ENCODE results near the gene DACT2. TPM values are rescaled to one million over a fixed set of nuclear protein-coding genes. Genes with fewer than 3 reads are reported as not detected.

The DACT2 gene
- total RNA-seq, 1 experiment from 2014 or later: not detected

DNA sequence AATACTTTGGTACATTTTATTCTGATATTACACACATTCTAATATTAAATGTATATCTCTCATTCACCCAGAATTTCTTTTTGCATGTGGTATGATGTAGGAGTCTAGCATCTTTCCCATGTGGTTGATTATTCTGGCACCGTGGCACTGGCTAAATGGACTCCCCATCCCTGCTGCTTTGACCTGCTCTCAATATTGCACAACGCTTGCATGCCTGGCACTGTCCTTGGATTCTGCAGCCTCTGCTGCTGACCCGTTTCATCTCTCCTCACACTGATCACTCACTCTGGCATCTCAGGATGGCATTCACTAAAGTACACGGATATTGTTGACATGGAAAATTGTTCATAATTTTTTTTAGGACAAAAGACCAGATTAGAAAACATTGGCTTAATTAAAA lies 11.5 kb upstream of the DACT2 start:
- ChIA-PET CTCF (no interaction called here), RAD21 (ENCODE audit: low non-redundant PET in 1 of 2, low total read pairs in 2 of 2, uncharacterized antibody in 2 of 2, unreplicated experiment in 2 of 2) (no interaction called here), POLR2A (no interaction called here)
- Histone ChIP-seq H3K9me2 (ENCODE audit: insufficient read depth) (no peaks in the 10 kb centered on the region), H3K27me3 (ENCODE audit: insufficient read depth, low read length) (peaks cover 9% of the 10 kb centered on the region; the same call in 1 of the 2 replicates), H4K20me1 (ENCODE audit: insufficient read depth) (no peaks in the 10 kb centered on the region), H3K9me3 (ENCODE audit: control insufficient read depth in 1 of 2, insufficient read depth in 1 of 2, low read depth in 1 of 2, low read length in 2 of 2) (no peaks in the 10 kb centered on the region), H3K4me2 (ENCODE audit: low read length) (no peak overlapping the region), H3K79me2 (ENCODE audit: insufficient read depth, low read length) (no peaks in the 10 kb centered on the region), H3K27ac (ENCODE audit: low read depth, low read length) (no peak overlapping the region), H3K36me3 (ENCODE audit: control insufficient read depth in 1 of 2, insufficient read depth in 2 of 2, low read length in 2 of 2) (no peaks in the 10 kb centered on the region), H2AFZ (ENCODE audit: low read depth, low read length, poor library complexity, severe bottlenecking) (no peak overlapping the region), H3K9ac (ENCODE audit: low read length) (no peak overlapping the region), H3K4me1 (ENCODE audit: control insufficient read depth in 1 of 2, insufficient read depth in 2 of 2, low read length in 2 of 2) (no peaks in the 10 kb centered on the region), H3K4me3 (replicated peaks in 1 of 2; ENCODE audit: low read depth in 1 of 2, low read length in 2 of 2) (no peak overlapping the region)
- BruUV-seq (replicated peaks): no TSS peak
- intact Hi-C loops (cut with micrococcal nuclease): no loop called here
- TF ChIP-seq RAD21 (IDR thresholded peaks at IDR 0.05; ENCODE audit: low read depth): no peak
- TF ChIP-seq SIN3A (IDR thresholded peaks at IDR 0.05; ENCODE audit: low read depth): no peak
- no peak for TF ChIP-seq POLR2AphosphoS5 (IDR thresholded peaks at IDR 0.05; ENCODE audit: low read depth, low read length)
- no peak for TF ChIP-seq FOSL1 (IDR thresholded peaks at IDR 0.05; ENCODE audit: low read depth)
- no peak for TF ChIP-seq CEBPB (IDR thresholded peaks at IDR 0.05; ENCODE audit: low read depth)
- no peak for TF ChIP-seq EZH2 (IDR thresholded peaks at IDR 0.05)
- no peak for TF ChIP-seq JUND (IDR thresholded peaks at IDR 0.05)
- TF ChIP-seq, protein P1, sequence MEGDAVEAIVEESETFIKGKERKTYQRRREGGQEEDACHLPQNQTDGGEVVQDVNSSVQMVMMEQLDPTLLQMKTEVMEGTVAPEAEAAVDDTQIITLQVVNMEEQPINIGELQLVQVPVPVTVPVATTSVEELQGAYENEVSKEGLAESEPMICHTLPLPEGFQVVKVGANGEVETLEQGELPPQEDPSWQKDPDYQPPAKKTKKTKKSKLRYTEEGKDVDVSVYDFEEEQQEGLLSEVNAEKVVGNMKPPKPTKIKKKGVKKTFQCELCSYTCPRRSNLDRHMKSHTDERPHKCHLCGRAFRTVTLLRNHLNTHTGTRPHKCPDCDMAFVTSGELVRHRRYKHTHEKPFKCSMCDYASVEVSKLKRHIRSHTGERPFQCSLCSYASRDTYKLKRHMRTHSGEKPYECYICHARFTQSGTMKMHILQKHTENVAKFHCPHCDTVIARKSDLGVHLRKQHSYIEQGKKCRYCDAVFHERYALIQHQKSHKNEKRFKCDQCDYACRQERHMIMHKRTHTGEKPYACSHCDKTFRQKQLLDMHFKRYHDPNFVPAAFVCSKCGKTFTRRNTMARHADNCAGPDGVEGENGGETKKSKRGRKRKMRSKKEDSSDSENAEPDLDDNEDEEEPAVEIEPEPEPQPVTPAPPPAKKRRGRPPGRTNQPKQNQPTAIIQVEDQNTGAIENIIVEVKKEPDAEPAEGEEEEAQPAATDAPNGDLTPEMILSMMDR (IDR thresholded peaks at IDR 0.05 in 2 of 3, conservative IDR thresholded peaks at IDR 0.05 in 1 of 3; ENCODE audit: borderline replicate concordance in 1 of 3, insufficient read depth in 1 of 3, low read depth in 2 of 3, low read length in 2 of 3): no peak
- TF ChIP-seq YY1 (IDR thresholded peaks at IDR 0.05; ENCODE audit: extremely low read depth, insufficient replicate concordance, low read depth, low read length): no peak
- TF ChIP-seq CBX3 (IDR thresholded peaks at IDR 0.05; ENCODE audit: low read depth): no peak
- TF ChIP-seq, protein P2, sequence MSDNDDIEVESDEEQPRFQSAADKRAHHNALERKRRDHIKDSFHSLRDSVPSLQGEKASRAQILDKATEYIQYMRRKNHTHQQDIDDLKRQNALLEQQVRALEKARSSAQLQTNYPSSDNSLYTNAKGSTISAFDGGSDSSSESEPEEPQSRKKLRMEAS (IDR thresholded peaks at IDR 0.05): no peak
- DNase-seq (ENCODE audit: low read depth, low spot score): no peak
- no peak for ATAC-seq

All from HCT116 (cell line).